Activated B cell treated with CpG ODN at 0.5 μM for 24 hours (primary cell): ENCODE results near the gene PTPRO. TPM values are rescaled to one million over a fixed set of nuclear protein-coding genes. Genes with fewer than 3 reads are reported as not detected.

Source experiments
- ATAC-seq: fragments of 200-7000 bp; cut with Tn5 transposase; one replicate; pipeline ENCODE4 v1.10.0; 2021; ENCODE audit warnings: low read depth, mild to moderate bottlenecking, moderate library complexity
- CTCF ChIA-PET: fragments of 350-600 bp; sonication (Branson Sonifier 250); formaldehyde crosslinking; loops from one replicate; lab custom pipeline; 2021; ENCODE audit warnings: antibody characterized with exemption; lab: Charles Lee
- POLR2A ChIA-PET: fragments of 350-600 bp; sonication (Branson Sonifier 250); formaldehyde crosslinking; loops from one replicate; lab custom pipeline; 2021; ENCODE audit warnings: antibody characterized with exemption; lab: Charles Lee
- DNase-seq: peaks from one replicate; pipeline ENCODE4 v3.0.0; 2022
- H3K27ac Mint-ChIP-seq: one replicate; pipeline ENCODE4 v1.8.0; 2020; ENCODE audit warnings: mixed read lengths
- H3K27me3 Mint-ChIP-seq: one replicate; pipeline ENCODE4 v1.8.0; 2021; ENCODE audit warnings: mixed read lengths
- H3K36me3 Mint-ChIP-seq: one replicate; pipeline ENCODE4 v1.8.0; 2021; ENCODE audit warnings: low read depth, mixed read lengths
- H3K4me1 Mint-ChIP-seq: one replicate; pipeline ENCODE4 v1.8.0; 2021; ENCODE audit warnings: mixed read lengths
- H3K4me3 Mint-ChIP-seq: one replicate; pipeline ENCODE4 v1.8.0; 2020; ENCODE audit warnings: mild to moderate bottlenecking, mixed read lengths
- H3K9me3 Mint-ChIP-seq: one replicate; pipeline ENCODE4 v1.8.0; 2020; ENCODE audit warnings: mixed read lengths
- CTCF ChIP-seq: fragments of 200-600 bp; IDR thresholded peaks from one replicate; pipeline ENCODE4 v1.8.0; 2022; ENCODE audit warnings: antibody characterized with exemption, mild to moderate bottlenecking
- intact Hi-C: fragments of 100-400 bp; cut with micrococcal nuclease; formaldehyde crosslinking; loops from one replicate; pipeline ENCODE4 v1.15.1; 2024
- total RNA-seq: library from RNA; stranded (reverse); gene quantifications from 2 replicates; pipeline ENCODE4 v1.2.3, GENCODE V29; 2022

The PTPRO gene
- total RNA-seq, 1 donor from 2014 or later: 23.9 TPM

GRCh38 chr12:15356951-15357364, 34.6 kb downstream of the PTPRO start:
- DNase-seq: no peak
- H3K4me3 Mint-ChIP-seq: no peak overlapping the region
- H3K27me3 Mint-ChIP-seq: peaks cover 7% of the 10 kb centered on the region
- ATAC-seq: no peak
- no peak for TF ChIP-seq CTCF
- ChIA-PET CTCF (no interaction called here), POLR2A (no interaction called here)
- no peaks in the 10 kb centered on the region for H3K4me1 Mint-ChIP-seq
- intact Hi-C loops: no loop called here
- no peak overlapping the region for H3K27ac Mint-ChIP-seq
- no peaks in the 10 kb centered on the region for H3K36me3 Mint-ChIP-seq
- no peaks in the 10 kb centered on the region for H3K9me3 Mint-ChIP-seq

GRCh38 chr12:15364221-15365160, 42.2 kb downstream of the PTPRO start:
- ATAC-seq (no peak), DNase-seq (no peak)
- Mint-ChIP-seq H3K27ac (no peak overlapping the region), H3K4me3 (no peak overlapping the region), H3K36me3 (no peaks in the 10 kb centered on the region), H3K9me3 (no peaks in the 10 kb centered on the region), H3K4me1 (no peaks in the 10 kb centered on the region), H3K27me3 (peaks cover 1% of the 10 kb centered on the region)
- intact Hi-C loops: no loop called here
- no peak for TF ChIP-seq CTCF
- CTCF ChIA-PET: no interaction called here
- POLR2A ChIA-PET: no interaction called here

GRCh38 chr12:15368812-15369211, 46.5 kb downstream of the PTPRO start:
- ChIA-PET POLR2A (no interaction called here), CTCF (no interaction called here)
- H3K4me3 Mint-ChIP-seq: no peak overlapping the region
- TF ChIP-seq CTCF: no peak
- H3K9me3 Mint-ChIP-seq: peaks cover under 1% of the 10 kb centered on the region
- no peak for ATAC-seq
- peaks cover 2% of the 10 kb centered on the region for H3K27me3 Mint-ChIP-seq
- H3K27ac Mint-ChIP-seq: no peak overlapping the region
- H3K4me1 Mint-ChIP-seq: no peaks in the 10 kb centered on the region
- intact Hi-C loops: no loop called here
- H3K36me3 Mint-ChIP-seq: no peaks in the 10 kb centered on the region
- no peak for DNase-seq

- POLR2A ChIA-PET: no interaction called here
- no peak for TF ChIP-seq CTCF
Observed at GRCh38 chr12:15372352-15372751, 50.0 kb downstream of the PTPRO start.

GRCh38 chr12:15387772-15388171, 65.5 kb downstream of the PTPRO start:
- CTCF ChIA-PET: no interaction called here
- no peak for TF ChIP-seq CTCF
- intact Hi-C loops: no loop called here
- Mint-ChIP-seq H3K4me3 (no peak overlapping the region), H3K9me3 (no peaks in the 10 kb centered on the region), H3K27me3 (no peaks in the 10 kb centered on the region), H3K27ac (no peak overlapping the region), H3K4me1 (no peaks in the 10 kb centered on the region), H3K36me3 (no peaks in the 10 kb centered on the region)
- no peak for DNase-seq
- POLR2A ChIA-PET: no interaction called here
- no peak for ATAC-seq

More at GRCh38 chr12:15372352-15372751, 50.0 kb downstream of the PTPRO start:
- Mint-ChIP-seq H3K27me3 (peaks cover 2% of the 10 kb centered on the region), H3K4me1 (no peaks in the 10 kb centered on the region), H3K36me3 (no peaks in the 10 kb centered on the region), H3K9me3 (peaks cover 13% of the 10 kb centered on the region), H3K27ac (no peak overlapping the region), H3K4me3 (no peak overlapping the region)
- CTCF ChIA-PET: no interaction called here
- intact Hi-C loops: no loop called here
- ATAC-seq: no peak
- no peak for DNase-seq
